Hepatocyte (in vitro differentiated cells): ENCODE results near the gene DNAH17. TPM values are rescaled to one million over a fixed set of nuclear protein-coding genes. Genes with fewer than 3 reads are reported as not detected.

Source experiments
- DNase-seq: peaks from one replicate; pipeline ENCODE4 v3.0.0-alpha.2; 2016; ENCODE audit warnings: low spot score
- H2AFZ ChIP-seq: fragments of 200-600 bp; sonication (generic); 2 replicates; pipeline ENCODE4 v1.6.0; 2016; ENCODE audit warnings: antibody characterized with exemption, mild to moderate bottlenecking
- H3K27ac ChIP-seq: fragments of 200-600 bp; sonication (generic); 2 replicates; pipeline ENCODE4 v1.5.1; 2016; ENCODE audit warnings: mild to moderate bottlenecking
- H3K27me3 ChIP-seq: fragments of 200-600 bp; sonication (generic); 2 replicates; pipeline ENCODE4 v1.6.1; 2016
- H3K36me3 ChIP-seq: fragments of 200-600 bp; sonication (generic); replicated peaks from 2 replicates; pipeline ENCODE4 v1.5.1; 2016; ENCODE audit warnings: low read depth; ENCODE audit not compliant: insufficient read depth
- H3K4me1 ChIP-seq: fragments of 200-600 bp; sonication (generic); 2 replicates; pipeline ENCODE4 v1.5.1; 2016; ENCODE audit warnings: mild to moderate bottlenecking, moderate library complexity; ENCODE audit not compliant: insufficient read depth
- H3K4me2 ChIP-seq: fragments of 200-600 bp; sonication (generic); 2 replicates; pipeline ENCODE4 v1.6.0; 2016
- H3K4me3 ChIP-seq: fragments of 200-600 bp; sonication (generic); 2 replicates; pipeline ENCODE4 v1.5.1; 2016; ENCODE audit warnings: mild to moderate bottlenecking
- H3K79me2 ChIP-seq: fragments of 200-600 bp; sonication (generic); 2 replicates; pipeline ENCODE4 v1.6.0; 2017; ENCODE audit warnings: mild to moderate bottlenecking
- H3K9me2 ChIP-seq: fragments of 200-600 bp; sonication (generic); replicated peaks from 2 replicates; pipeline ENCODE4 v1.6.0; 2017; ENCODE audit warnings: mild to moderate bottlenecking; ENCODE audit not compliant: insufficient read depth
- H3K9me3 ChIP-seq: fragments of 200-600 bp; sonication (generic); 2 replicates; pipeline ENCODE4 v1.5.1; 2016; ENCODE audit warnings: low read depth, mild to moderate bottlenecking
- H4K20me1 ChIP-seq: fragments of 200-600 bp; sonication (generic); 2 replicates; pipeline ENCODE4 v1.6.0; 2016; ENCODE audit warnings: mild to moderate bottlenecking; ENCODE audit not compliant: insufficient read depth, poor library complexity, severe bottlenecking
- EZH2 ChIP-seq: fragments of 200-600 bp; sonication (generic); IDR thresholded peaks from 2 replicates; pipeline ENCODE4 v1.6.1; 2016; ENCODE audit warnings: antibody characterized with exemption, mild to moderate bottlenecking, borderline replicate concordance
- EZH2phosphoT487 ChIP-seq: fragments of 200-600 bp; sonication (generic); IDR thresholded peaks from one replicate; pipeline ENCODE4 v1.6.1; 2018; ENCODE audit warnings: antibody characterized with exemption, mild to moderate bottlenecking, low read depth, moderate library complexity; ENCODE audit not compliant: unreplicated experiment, severe bottlenecking
- WGBS: methylation state at CpG from one replicate; pipeline ENCODE4 v1.1.6; 2016; ENCODE audit warnings: low lambda C conversion rate; ENCODE audit errors: missing lambda C conversion rate; 5-methylcytosine and 5-hydroxymethylcytosine counted together
- polyA plus RNA-seq: library from polyadenylated mRNA; unstranded; fragments of >200 nt; fragmentation: Nextera tagmentation; extraction: Ambion mirVana; gene quantifications from 2 replicates; pipeline ENCODE4 v1.2.1, GENCODE V29; 2016
- total RNA-seq: library from RNA; depleted of rRNA; stranded (reverse); fragments of >200 nt; gene quantifications from 2 replicates; pipeline ENCODE4 v1.2.3, GENCODE V29; 2014
- TF ChIP-seq, protein P1 (sequence below): fragments of 200-600 bp; sonication (generic); IDR thresholded peaks from 2 replicates; pipeline ENCODE4 v1.5.1; 2016; ENCODE audit warnings: antibody characterized with exemption, mild to moderate bottlenecking; ENCODE audit not compliant: poor library complexity

The DNAH17 gene
- total and polyA plus RNA-seq, 2 experiments from 2014 or later, result 0.20 to 1.5 TPM

DNA sequence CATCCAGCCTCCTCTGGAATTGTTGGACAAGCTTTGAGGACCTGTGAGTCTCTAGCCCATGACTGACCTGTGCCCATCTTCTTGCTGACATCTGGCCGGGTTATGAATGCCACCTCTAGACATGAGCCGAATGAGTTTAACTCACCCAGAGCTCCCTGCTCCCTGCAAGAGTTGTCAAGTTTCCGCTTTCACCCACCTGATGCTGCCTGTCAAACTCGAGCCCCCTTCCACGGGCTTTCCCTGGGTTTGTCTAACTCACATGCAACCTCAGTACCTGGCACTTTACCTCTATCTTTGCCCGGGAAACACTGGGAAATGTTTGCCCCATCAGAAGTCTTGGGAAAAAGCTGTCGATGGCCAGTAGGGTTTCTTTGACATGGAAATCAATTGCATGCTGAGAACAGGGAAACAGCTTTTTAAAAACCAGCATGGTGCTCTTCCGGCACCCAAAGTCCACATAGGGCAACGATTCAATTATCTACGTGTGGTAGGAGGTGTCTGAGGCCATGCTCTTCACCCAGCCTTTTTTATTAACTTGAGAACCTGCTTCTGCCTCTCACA is 33.8 kb upstream of the DNAH17 start:
- no peaks in the 10 kb centered on the region for H3K9me3 ChIP-seq
- no peaks in the 10 kb centered on the region for H3K4me1 ChIP-seq
- H3K36me3 ChIP-seq, result no peaks in the 10 kb centered on the region
- WGBS, result 61% methylated on average over 10 of the region's 10 CpGs
- H3K4me2 ChIP-seq, result no peak overlapping the region
- no peaks in the 10 kb centered on the region for H3K27me3 ChIP-seq
- H4K20me1 ChIP-seq, result no peaks in the 10 kb centered on the region
- no peak overlapping the region for H2AFZ ChIP-seq
- no peaks in the 10 kb centered on the region for H3K79me2 ChIP-seq
- TF ChIP-seq EZH2 (no peak), EZH2phosphoT487 (no peak)
- TF ChIP-seq, protein P1, sequence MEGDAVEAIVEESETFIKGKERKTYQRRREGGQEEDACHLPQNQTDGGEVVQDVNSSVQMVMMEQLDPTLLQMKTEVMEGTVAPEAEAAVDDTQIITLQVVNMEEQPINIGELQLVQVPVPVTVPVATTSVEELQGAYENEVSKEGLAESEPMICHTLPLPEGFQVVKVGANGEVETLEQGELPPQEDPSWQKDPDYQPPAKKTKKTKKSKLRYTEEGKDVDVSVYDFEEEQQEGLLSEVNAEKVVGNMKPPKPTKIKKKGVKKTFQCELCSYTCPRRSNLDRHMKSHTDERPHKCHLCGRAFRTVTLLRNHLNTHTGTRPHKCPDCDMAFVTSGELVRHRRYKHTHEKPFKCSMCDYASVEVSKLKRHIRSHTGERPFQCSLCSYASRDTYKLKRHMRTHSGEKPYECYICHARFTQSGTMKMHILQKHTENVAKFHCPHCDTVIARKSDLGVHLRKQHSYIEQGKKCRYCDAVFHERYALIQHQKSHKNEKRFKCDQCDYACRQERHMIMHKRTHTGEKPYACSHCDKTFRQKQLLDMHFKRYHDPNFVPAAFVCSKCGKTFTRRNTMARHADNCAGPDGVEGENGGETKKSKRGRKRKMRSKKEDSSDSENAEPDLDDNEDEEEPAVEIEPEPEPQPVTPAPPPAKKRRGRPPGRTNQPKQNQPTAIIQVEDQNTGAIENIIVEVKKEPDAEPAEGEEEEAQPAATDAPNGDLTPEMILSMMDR, result no peak
- H3K27ac ChIP-seq, result no peak overlapping the region
- no peaks in the 10 kb centered on the region for H3K9me2 ChIP-seq
- no peak for DNase-seq
- no peak overlapping the region for H3K4me3 ChIP-seq

DNA sequence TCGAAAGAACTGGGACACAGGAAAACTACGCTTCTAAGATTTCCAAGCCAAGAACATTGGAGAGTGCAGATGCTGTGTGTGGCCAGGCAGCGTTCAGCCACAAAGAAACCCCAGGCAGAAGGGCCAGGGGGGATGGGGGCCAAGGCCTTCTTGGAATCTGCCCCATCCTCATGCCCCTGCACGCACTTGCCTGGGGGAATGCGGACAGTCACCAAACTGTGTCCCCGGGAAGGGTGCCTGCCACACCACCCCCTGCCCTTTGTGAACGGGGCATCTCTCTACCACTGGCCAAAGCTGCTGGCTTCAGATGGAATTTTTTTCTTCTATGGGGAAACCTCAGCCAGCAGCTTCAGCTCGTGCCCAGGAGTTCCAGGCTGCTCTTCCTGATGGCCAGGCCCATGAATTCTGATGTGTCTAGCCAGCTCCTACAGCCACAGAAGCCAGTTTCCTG is 32.0 kb upstream of the DNAH17 start:
- Histone ChIP-seq H3K9me3 (no peaks in the 10 kb centered on the region), H4K20me1 (no peaks in the 10 kb centered on the region), H2AFZ (no peak overlapping the region), H3K4me1 (no peaks in the 10 kb centered on the region), H3K4me2 (no peak overlapping the region), H3K79me2 (no peaks in the 10 kb centered on the region), H3K27ac (no peak overlapping the region), H3K4me3 (no peak overlapping the region), H3K36me3 (no peaks in the 10 kb centered on the region), H3K9me2 (no peaks in the 10 kb centered on the region), H3K27me3 (no peaks in the 10 kb centered on the region)
- 87% methylated on average over 8 of the region's 8 CpGs for WGBS
- TF ChIP-seq EZH2phosphoT487, result no peak
- no peak for TF ChIP-seq EZH2
- TF ChIP-seq, protein P1, result no peak
- DNase-seq, result no peak

DNA sequence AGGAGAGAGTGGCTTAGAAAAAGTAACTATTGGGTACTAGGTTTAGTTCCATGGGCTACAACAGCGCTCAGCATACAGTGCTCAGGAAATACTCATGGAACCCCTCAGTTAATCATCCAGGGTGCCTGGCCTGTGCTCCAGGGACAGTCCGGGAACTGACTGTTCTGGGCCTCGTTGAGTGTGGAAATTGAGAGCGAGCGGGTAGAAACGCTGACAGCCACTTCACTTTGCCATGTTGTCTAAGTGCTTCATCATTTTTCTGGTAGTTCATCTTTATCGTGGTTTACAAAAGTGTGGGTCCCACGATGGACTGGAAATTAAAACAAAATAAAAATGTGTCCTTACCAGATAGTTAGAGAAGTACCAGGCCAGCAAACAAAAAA is 31.6 kb upstream of the DNAH17 start:
- H3K79me2 ChIP-seq, result no peaks in the 10 kb centered on the region
- H3K4me1 ChIP-seq, result no peaks in the 10 kb centered on the region
- no peaks in the 10 kb centered on the region for H3K9me3 ChIP-seq
- TF ChIP-seq EZH2, result no peak
- TF ChIP-seq, protein P1, result no peak
- TF ChIP-seq EZH2phosphoT487, result no peak
- H3K27ac ChIP-seq, result no peak overlapping the region
- H3K9me2 ChIP-seq, result no peaks in the 10 kb centered on the region
- no peak for DNase-seq
- no peaks in the 10 kb centered on the region for H3K27me3 ChIP-seq
- no peaks in the 10 kb centered on the region for H3K36me3 ChIP-seq
- no peak overlapping the region for H3K4me3 ChIP-seq
- no peak overlapping the region for H2AFZ ChIP-seq
- 89% methylated on average over 8 of the region's 8 CpGs for WGBS
- H3K4me2 ChIP-seq, result no peak overlapping the region
- H4K20me1 ChIP-seq, result no peaks in the 10 kb centered on the region
